OCI-LY3 (cell line): ENCODE results near the gene OR2G6.
"Not testable (repeated sequence)": the region's sequence is repeated elsewhere in the genome, so short reads cannot be mapped to it uniquely, and the experiment has no call there.

Experiments used
- EZH2phosphoT487 ChIP-seq: fragments of 200-600 bp; shearing (Covaris generic); IDR thresholded peaks from 2 replicates; pipeline ENCODE4 v1.6.1; 2018; ENCODE audit warnings: antibody characterized with exemption, mixed run types, low read depth
- TF ChIP-seq, protein P1 (sequence below): fragments of 200-600, 300-600 bp; sonication (generic); IDR thresholded peaks from 2 replicates; pipeline ENCODE4 v1.5.1; 2014; ENCODE audit warnings: antibody characterized with exemption, low read length, low read depth

DNA sequence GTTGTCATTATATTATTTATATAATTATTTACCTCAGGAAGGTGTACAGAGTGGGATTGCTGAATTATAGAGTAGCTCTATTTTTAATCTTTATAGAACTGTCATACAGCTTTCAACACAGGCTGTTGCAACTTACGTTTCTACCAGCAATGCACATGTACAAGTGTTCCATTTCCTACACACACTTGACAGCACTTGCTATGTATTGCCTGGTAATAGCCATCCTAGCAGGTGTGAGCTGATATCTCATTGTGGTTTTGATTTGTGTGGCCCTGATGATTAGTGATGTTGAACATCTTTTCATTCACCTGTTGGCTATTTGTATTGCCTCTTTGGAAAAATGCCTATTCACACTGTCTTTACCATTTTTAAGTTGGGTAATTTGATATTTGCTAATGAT, 32.2 kb upstream of the OR2G6 start:
- TF ChIP-seq, protein P1, sequence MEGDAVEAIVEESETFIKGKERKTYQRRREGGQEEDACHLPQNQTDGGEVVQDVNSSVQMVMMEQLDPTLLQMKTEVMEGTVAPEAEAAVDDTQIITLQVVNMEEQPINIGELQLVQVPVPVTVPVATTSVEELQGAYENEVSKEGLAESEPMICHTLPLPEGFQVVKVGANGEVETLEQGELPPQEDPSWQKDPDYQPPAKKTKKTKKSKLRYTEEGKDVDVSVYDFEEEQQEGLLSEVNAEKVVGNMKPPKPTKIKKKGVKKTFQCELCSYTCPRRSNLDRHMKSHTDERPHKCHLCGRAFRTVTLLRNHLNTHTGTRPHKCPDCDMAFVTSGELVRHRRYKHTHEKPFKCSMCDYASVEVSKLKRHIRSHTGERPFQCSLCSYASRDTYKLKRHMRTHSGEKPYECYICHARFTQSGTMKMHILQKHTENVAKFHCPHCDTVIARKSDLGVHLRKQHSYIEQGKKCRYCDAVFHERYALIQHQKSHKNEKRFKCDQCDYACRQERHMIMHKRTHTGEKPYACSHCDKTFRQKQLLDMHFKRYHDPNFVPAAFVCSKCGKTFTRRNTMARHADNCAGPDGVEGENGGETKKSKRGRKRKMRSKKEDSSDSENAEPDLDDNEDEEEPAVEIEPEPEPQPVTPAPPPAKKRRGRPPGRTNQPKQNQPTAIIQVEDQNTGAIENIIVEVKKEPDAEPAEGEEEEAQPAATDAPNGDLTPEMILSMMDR = not testable (repeated sequence)
- not testable (repeated sequence) for TF ChIP-seq EZH2phosphoT487
